KMS-11 (cell line): ENCODE measurements around the gene DUSP9.
"Not testable (repeated sequence)": the region's sequence is repeated elsewhere in the genome, so short reads cannot be mapped to it uniquely, and the experiment has no call there.

Experiments
- H2AFZ ChIP-seq: fragments of 200-600 bp; sonication (generic); 2 replicates; pipeline ENCODE4 v1.6.1; 2016; ENCODE audit warnings: antibody characterized with exemption, mixed run types, low read depth
- H3K27ac ChIP-seq: fragments of 200-600 bp; sonication (generic); 2 replicates; pipeline ENCODE4 v1.6.1; 2016; ENCODE audit warnings: mild to moderate bottlenecking, mixed run types
- H3K27me3 ChIP-seq: fragments of 200-600 bp; sonication (generic); 2 replicates; pipeline ENCODE4 v1.6.1; 2017; ENCODE audit warnings: mild to moderate bottlenecking, low read depth, mixed run types, moderate library complexity; ENCODE audit not compliant: insufficient read depth
- H3K36me3 ChIP-seq: fragments of 200-600 bp; sonication (generic); 2 replicates; pipeline ENCODE4 v1.6.1; 2017; ENCODE audit warnings: mild to moderate bottlenecking, mixed run types; ENCODE audit not compliant: insufficient read depth
- H3K4me1 ChIP-seq: fragments of 200-600 bp; sonication (generic); 2 replicates; pipeline ENCODE4 v1.6.1; 2016; ENCODE audit warnings: mild to moderate bottlenecking, low read depth, mixed run types; ENCODE audit not compliant: poor library complexity, severe bottlenecking
- H3K4me2 ChIP-seq: fragments of 200-600 bp; sonication (generic); 2 replicates; pipeline ENCODE4 v1.7.0; 2016; ENCODE audit warnings: mild to moderate bottlenecking, mixed run types
- H3K4me3 ChIP-seq: fragments of 200-600 bp; sonication (generic); IDR thresholded peaks from 2 replicates; pipeline ENCODE4 v1.6.1; 2017; ENCODE audit warnings: low read depth, low read length, mixed read lengths; ENCODE audit not compliant: insufficient read depth
- H3K79me2 ChIP-seq: fragments of 200-600 bp; sonication (generic); 2 replicates; pipeline ENCODE4 v1.6.1; 2016; ENCODE audit warnings: low read depth, mixed run types; ENCODE audit not compliant: insufficient read depth
- H3K9ac ChIP-seq: fragments of 200-600 bp; sonication (generic); 2 replicates; pipeline ENCODE4 v1.6.1; 2016; ENCODE audit warnings: mild to moderate bottlenecking, mixed run types
- H4K20me1 ChIP-seq: fragments of 200-600 bp; sonication (generic); 2 replicates; pipeline ENCODE4 v1.6.1; 2016; ENCODE audit warnings: mild to moderate bottlenecking, mixed run types; ENCODE audit not compliant: insufficient read depth
- TF ChIP-seq, protein P1 (sequence below): fragments of 200-600 bp; sonication (generic); conservative IDR thresholded peaks from 2 replicates; pipeline ENCODE4 v1.6.1; 2017; ENCODE audit warnings: low read depth, mild to moderate bottlenecking, antibody characterized with exemption, low read length, moderate library complexity, mixed read lengths

Gene DUSP9

DNA sequence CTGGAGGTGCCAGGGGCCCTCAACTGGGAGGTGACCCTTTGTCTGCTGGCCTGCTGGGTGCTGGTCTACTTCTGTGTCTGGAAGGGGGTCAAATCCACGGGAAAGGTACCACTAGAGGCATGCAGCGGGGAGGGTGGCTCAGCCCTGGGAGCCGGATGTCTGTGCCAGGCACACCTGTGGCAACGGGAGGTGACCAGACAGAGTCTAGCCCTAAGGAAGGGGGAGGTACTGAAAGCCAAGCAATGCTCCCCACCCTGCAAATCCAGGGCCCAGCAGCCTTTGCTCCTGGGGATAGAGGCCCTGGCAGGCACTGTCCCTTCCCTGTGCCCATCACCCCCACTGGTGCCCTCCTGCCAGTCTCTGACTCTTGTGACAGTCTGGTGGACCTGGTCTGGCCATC lies 45.0 kb downstream of the DUSP9 start:
- Histone ChIP-seq H3K9ac (no peak overlapping the region), H3K4me2 (no peak overlapping the region), H3K79me2 (no peaks in the 10 kb centered on the region), H3K4me3 (no peak overlapping the region), H3K27me3 (no peaks in the 10 kb centered on the region), H4K20me1 (no peaks in the 10 kb centered on the region), H3K36me3 (no peaks in the 10 kb centered on the region), H3K27ac (no peak overlapping the region), H2AFZ (no peak overlapping the region), H3K4me1 (no peaks in the 10 kb centered on the region)
- TF ChIP-seq, protein P1, sequence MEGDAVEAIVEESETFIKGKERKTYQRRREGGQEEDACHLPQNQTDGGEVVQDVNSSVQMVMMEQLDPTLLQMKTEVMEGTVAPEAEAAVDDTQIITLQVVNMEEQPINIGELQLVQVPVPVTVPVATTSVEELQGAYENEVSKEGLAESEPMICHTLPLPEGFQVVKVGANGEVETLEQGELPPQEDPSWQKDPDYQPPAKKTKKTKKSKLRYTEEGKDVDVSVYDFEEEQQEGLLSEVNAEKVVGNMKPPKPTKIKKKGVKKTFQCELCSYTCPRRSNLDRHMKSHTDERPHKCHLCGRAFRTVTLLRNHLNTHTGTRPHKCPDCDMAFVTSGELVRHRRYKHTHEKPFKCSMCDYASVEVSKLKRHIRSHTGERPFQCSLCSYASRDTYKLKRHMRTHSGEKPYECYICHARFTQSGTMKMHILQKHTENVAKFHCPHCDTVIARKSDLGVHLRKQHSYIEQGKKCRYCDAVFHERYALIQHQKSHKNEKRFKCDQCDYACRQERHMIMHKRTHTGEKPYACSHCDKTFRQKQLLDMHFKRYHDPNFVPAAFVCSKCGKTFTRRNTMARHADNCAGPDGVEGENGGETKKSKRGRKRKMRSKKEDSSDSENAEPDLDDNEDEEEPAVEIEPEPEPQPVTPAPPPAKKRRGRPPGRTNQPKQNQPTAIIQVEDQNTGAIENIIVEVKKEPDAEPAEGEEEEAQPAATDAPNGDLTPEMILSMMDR = no peak

GRCh38 chrX:153692611-153693156 lies 45.7 kb downstream of the DUSP9 start:
- H3K36me3 ChIP-seq = no peaks in the 10 kb centered on the region

DNA sequence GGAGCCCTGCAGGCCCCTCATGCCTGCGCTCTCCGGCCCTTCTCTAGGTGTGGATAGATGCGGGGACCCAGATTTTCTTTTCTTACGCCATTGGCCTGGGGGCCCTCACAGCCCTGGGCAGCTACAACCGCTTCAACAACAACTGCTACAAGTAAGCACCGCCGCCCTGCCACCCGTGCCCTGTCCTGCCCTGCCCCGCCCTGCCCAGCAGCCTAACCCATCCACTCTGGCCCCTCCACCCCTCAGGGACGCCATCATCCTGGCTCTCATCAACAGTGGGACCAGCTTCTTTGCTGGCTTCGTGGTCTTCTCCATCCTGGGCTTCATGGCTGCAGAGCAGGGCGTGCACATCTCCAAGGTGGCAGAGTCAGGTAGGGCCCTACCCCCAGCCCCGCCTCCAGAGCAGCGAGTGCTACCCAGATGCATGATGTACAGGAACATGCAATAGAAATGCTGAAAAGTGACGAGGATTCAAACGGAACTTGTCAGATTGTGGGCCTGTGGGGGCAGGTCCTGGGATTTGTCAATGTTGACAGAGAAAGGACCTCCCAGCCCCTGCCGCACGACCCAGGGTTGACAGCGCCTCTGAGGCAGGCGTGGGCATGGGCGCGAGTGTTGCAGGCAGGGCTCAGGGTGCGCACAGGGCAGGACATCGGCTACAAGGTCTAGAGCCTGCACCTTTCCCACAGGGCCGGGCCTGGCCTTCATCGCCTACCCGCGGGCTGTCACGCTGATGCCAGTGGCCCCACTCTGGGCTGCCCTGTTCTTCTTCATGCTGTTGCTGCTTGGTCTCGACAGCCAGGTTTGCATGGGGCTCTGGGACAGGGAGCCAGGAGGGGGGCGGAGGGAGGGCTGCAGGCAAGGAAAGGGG lies 46.4 kb downstream of the DUSP9 start:
- no peak overlapping the region for H3K27ac ChIP-seq
- H3K27me3 ChIP-seq = no peaks in the 10 kb centered on the region
- H3K4me2 ChIP-seq = no peak overlapping the region
- H3K4me3 ChIP-seq = no peak overlapping the region
- H4K20me1 ChIP-seq = no peaks in the 10 kb centered on the region
- H3K36me3 ChIP-seq = no peaks in the 10 kb centered on the region
- H3K79me2 ChIP-seq = no peaks in the 10 kb centered on the region
- H2AFZ ChIP-seq = no peak overlapping the region
- no peak overlapping the region for H3K9ac ChIP-seq
- TF ChIP-seq, protein P1 = no peak
- no peaks in the 10 kb centered on the region for H3K4me1 ChIP-seq

More at GRCh38 chrX:153692611-153693156, 45.7 kb downstream of the DUSP9 start:
- Histone ChIP-seq H3K4me1 (no peaks in the 10 kb centered on the region), H3K27ac (no peak overlapping the region), H3K4me2 (no peak overlapping the region), H4K20me1 (no peaks in the 10 kb centered on the region), H2AFZ (no peak overlapping the region), H3K79me2 (no peaks in the 10 kb centered on the region), H3K9ac (no peak overlapping the region), H3K4me3 (no peak overlapping the region), H3K27me3 (no peaks in the 10 kb centered on the region)
- TF ChIP-seq, protein P1 = no peak

DNA sequence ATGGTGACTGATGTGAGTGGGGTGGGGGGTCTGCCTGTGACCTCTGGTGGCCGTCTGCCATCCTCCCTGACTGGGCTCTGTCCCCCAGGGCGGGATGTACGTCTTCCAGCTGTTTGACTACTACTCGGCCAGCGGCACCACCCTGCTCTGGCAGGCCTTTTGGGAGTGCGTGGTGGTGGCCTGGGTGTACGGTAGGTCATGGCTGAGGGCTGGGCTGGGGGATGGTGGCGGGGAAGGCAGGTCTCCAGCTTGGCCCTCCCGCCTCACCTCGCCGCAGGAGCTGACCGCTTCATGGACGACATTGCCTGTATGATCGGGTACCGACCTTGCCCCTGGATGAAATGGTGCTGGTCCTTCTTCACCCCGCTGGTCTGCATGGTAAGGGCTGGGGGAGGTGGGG lies 47.3 kb downstream of the DUSP9 start:
- H3K4me1 ChIP-seq, H3K36me3 ChIP-seq, H3K4me3 ChIP-seq, H3K4me2 ChIP-seq, H3K79me2 ChIP-seq, H3K27me3 ChIP-seq, H3K9ac ChIP-seq, H3K27ac ChIP-seq, H4K20me1 ChIP-seq, H2AFZ ChIP-seq: not testable (repeated sequence)
